Hindlimb muscle (tissue), 1 donor: ENCODE results near the gene SLC6A16. TPM values are rescaled to one million over a fixed set of nuclear protein-coding genes. Genes with fewer than 3 reads are reported as not detected.
"Not testable (repeated sequence)": the region's sequence is repeated elsewhere in the genome, so short reads cannot be mapped to it uniquely, and the experiment has no call there.

Source experiments
- DNase-seq: peaks from one replicate; pipeline ENCODE4 v3.0.0-alpha.2; 2013
- polyA plus RNA-seq: library from polyadenylated mRNA; unstranded; fragments of 120-200 nt; gene quantifications from one replicate; pipeline ENCODE4 v1.2.1, GENCODE V29; 2013; ENCODE audit not compliant: insufficient read length

The SLC6A16 gene
- polyA plus RNA-seq: 1.9 TPM

GRCh38 chr19:49324801-49325576, at the start of gene SLC6A16:
SLC6A16 (minus strand) TSS chr19:49325191; CDS start chr19:49311347, 13,844 bp downstream.
- DNase-seq: no peak

GRCh38 chr19:49373174-49373573, 48.2 kb upstream of the SLC6A16 start:
- DNase-seq: not testable (repeated sequence)

DNA sequence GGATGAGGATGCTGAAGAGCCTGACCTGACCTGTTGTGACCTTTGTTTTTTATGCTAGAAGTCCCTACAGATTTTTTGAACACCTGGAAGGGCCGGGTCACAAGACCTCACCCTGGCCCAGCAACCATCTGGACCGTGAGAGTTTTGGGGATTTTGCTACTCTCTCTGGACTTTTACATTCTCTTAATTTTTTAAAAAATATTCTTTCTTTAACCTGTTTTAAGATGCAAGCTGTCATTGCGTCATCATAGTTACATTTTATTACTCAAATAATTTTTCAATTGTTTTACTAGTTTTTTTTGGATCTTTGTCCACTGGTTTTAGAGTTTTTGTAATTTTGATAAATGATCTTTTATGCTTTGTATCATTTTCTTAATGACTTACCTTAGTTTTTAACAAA, 46.2 kb upstream of the SLC6A16 start:
- DNase-seq: no peak

DNA sequence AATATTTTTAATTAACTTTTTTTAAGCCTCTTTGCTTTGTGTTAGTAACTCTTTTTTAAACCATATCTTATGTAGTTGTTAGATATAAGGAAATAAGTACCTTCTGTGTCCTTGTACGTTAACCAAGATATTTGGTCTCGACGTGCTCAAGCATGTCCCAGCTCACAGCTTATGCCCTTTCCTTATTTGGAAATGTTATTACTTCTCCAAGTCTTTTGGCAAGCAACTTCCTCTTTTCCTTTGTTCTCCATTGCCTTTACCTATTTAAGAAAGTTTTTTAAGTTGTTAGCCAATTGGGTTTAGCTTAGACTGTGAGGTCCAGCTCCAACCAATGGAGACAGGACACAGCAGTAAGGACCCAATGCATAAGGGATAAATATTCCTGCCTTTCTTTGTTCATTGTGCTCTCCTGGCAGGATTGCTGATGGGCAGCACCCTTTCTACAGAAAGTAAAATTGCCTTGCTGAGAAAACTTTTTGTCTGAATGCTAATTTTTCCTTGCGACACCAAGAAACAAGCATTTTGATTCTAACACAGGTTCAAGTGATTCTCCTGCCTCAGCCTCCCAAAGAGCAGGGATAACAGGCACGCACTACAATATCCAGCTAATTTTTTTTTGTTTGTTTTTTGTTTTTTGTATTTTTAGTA, 43.8 kb upstream of the SLC6A16 start:
- no peak for DNase-seq

- DNase-seq: no peak
These were observed 41.1 kb upstream of the SLC6A16 start for GRCh38 chr19:49366110-49366509.

GRCh38 chr19:49364083-49364737, 39.2 kb upstream of the SLC6A16 start:
- DNase-seq: no peak

GRCh38 chr19:49363268-49364082, 38.5 kb upstream of the SLC6A16 start, which contains the start of gene DKKL1:
DKKL1 (plus strand) TSS chr19:49363877; CDS start chr19:49363999, 122 bp downstream.
- DNase-seq: peak; percentile 95

DNA sequence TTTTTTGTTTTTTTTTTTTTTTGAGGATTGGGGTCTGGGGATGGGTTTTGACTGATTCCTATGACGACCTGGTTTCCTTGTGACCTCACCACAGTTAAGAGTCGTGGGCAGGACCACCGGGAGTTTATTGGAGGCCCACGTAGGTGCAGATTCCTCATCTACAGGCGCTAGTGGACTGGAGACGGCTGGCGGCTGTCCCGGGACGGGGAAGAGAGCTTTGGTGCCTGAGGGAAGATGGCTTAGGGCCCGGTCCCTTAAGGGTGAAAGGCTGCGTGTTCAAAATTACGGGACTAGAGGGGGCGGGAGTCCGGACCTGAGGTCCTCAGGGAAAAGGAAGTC, 37.9 kb upstream of the SLC6A16 start:
- DNase-seq: no peak

GRCh38 chr19:49362048-49362928, 37.3 kb upstream of the SLC6A16 start, which contains the start of gene TEAD2:
TEAD2 (minus strand) TSS chr19:49362416; CDS start chr19:49360075, 2,341 bp downstream.
- peak; percentile 89 for DNase-seq

GRCh38 chr19:49361438-49362047, 36.6 kb upstream of the SLC6A16 start:
- DNase-seq: peak; percentile 94

DNA sequence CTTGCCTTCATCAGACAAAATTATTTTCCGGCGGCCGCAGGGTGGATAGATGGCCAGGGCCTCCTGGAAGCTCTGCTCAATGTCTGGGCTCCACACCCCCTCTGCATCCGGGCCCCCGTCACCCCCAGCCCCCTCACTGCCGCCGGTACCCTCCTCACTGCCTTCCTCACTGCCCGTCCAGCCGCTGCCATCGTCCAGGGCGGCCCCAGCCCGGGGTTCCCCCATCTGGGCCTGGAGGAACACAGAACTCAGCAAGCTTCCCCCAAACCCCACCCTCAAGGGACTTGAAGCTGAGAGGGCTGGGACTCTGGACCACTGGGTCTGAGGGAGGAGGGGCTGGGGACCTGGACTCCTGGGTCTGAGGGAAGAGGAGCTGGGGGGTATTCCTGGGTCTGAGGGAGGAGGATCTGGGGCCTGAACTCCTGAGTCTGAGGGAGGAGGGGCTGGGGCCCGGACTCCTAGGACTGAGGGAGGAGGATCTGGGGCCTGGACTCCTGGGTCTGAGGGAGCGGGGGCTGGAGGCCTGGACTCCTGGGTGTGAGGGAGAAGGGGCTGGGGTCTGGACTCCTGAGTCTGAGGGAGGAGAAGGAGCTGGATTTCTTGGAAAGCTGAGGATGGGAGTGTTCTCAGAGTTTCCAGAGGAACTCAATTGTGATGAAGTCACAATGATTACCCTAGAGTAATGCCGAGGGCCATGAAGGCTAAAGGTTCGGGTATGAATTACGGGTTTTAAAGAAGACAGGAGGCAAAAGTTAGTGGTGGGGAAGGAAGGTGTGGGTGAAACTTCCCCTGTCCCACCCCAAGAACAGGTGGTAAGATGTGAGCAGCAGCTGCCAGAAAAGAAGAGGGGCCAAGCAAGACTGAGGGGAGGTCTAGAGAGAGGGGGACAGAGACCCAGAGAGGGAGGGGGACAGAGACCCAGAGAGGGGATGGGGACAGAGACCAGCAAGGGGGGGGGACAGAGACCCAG, 35.1 kb upstream of the SLC6A16 start:
- peak; percentile 42 for DNase-seq

DNA sequence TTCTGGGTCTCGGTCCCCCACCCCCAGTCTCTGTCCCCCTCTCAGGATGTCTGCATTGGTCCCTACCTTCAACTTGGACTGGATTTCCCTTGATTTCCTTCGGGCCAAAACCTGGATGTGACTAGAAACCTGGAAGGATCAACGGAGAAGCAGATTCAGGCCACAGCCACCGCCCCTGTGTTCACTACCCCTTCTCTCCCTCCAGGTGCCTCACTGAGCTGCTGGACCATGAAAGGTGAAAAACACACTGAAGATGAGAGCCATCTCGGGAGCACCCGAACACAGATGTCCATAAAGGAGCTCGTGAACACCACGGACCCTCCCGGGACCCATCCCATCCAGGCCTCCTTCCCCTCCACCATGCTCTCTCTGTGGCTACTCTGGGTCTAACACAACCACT, 32.2 kb upstream of the SLC6A16 start:
- DNase-seq: no peak

GRCh38 chr19:49356382-49356781, 31.4 kb upstream of the SLC6A16 start:
- DNase-seq: no peak

DNA sequence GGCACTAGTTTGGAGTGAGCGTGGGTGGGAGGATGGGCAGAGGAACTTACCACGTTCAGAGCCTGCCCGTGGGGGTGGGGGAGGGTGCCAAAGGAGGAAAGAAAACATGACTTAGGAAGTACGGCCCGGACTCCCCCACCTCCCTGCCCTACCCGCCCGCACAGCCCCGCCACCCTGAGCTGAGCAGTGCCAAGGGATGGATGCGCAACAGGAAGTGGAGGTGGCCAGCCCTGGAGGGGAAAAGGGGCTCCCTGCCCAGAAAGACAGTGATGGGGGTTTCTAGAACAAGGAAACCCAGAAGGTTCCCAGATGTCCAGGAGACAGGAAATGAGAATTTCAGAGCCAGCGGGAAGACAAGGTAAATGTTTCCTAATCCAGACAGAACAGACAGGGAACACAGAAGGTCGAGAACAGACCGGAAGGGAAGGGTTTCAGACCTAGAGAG, 30.9 kb upstream of the SLC6A16 start:
- peak; percentile 69 for DNase-seq

GRCh38 chr19:49349567-49349966, 24.6 kb upstream of the SLC6A16 start:
- no peak for DNase-seq

GRCh38 chr19:49348305-49349189, 23.6 kb upstream of the SLC6A16 start:
- no peak for DNase-seq

DNA sequence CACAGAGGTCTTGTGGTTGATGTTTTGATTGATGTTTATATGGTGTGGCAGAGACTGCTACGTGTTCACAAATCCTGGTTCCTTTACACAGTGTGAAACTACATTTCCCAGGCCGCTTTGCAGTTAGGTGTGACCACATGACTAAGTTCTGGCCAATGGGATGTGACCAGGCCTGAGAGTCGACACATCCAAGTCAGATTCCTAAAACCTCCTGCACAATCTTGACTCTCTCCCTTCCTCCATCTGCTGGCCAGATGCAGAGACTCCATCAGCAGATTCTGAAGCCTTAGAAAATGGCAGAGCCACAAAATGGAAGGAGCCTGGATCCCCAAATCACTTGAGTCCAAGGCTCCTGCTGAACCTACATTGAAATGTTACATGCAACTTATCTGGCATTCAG, 22.8 kb upstream of the SLC6A16 start:
- no peak for DNase-seq

GRCh38 chr19:49347191-49347590, 22.2 kb upstream of the SLC6A16 start:
- no peak for DNase-seq
